Measurements from ENCODE around the gene PRAMEF10. TPM values are rescaled to one million over a fixed set of nuclear protein-coding genes. Genes with fewer than 3 reads are reported as not detected.
"Not testable (repeated sequence)": the region's sequence is repeated elsewhere in the genome, so short reads cannot be mapped to it uniquely, and the experiment has no call there.

PRAMEF10 gene, protein sequence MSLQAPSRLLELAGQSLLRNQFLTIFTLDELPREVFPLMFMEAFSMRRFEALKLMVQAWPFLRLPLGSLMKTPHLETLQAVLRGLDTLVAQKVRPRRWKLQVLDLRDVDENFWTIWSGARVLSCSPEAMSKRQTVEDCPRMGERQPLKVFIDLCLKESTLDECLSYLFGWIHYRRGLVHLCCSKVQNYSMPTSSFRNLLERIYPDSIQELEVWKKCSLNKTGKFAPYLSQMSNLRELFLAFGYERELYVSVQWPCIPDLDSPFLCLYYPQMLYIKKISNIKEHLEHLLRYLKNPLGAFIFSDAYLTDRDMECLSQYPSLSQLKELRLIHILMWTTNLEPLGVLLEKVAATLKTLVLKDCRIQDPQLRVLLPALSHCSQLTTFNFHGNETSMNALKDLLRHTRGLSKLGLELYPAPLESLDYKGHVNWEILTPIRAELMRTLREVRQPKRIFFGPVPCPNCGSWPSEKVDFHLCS
- polyA plus RNA-seq (2013, experiment 1 of 2) = not detected
- not detected for polyA plus RNA-seq (2013, experiment 2 of 2)

DNA sequence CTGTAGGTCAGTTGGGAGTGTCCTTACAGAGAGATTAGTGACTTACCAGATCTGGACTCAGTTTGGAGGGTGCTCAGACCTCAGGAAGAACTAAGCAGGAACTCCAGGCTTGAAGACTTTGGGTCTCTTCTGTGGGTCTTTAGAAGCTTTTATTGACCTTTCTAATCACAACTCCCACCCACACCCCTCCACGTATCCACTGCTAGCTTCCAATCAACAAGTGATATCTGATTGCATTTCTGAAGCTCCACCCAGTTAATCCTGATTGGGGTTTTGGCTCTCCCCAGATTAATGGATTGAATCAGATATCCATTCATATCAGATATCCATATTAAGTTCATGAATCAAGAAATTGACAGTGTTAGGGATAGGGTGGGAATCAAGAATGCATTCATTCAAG, at the start of gene PRAMEF10:
PRAMEF10 (minus strand) TSS at position 101 of the 400 bp plus-strand sequence. CDS start 2,423 bp downstream, outside the sequence.
- not testable (repeated sequence) for H3K36me3 ChIP-seq (ENCODE audit: control insufficient read depth, insufficient read depth, low read length); H2BK5ac ChIP-seq (ENCODE audit: low read length); H3K4ac ChIP-seq (ENCODE audit: low read depth, low read length); H3K23ac ChIP-seq (ENCODE audit: low read length); H3K27me3 ChIP-seq (ENCODE audit: insufficient read depth, low read length, poor library complexity); H3K9ac ChIP-seq (ENCODE audit: low read length); H3K79me2 ChIP-seq (ENCODE audit: control insufficient read depth, insufficient read depth, low read length); H3K79me1 ChIP-seq (ENCODE audit: low read length); H3K4me1 ChIP-seq (ENCODE audit: control insufficient read depth, low read depth, low read length); H3K27ac ChIP-seq (ENCODE audit: low read depth, low read length); H3K18ac ChIP-seq (ENCODE audit: low read length); H4K8ac ChIP-seq (ENCODE audit: low read depth, low read length); DNase-seq; H2AK5ac ChIP-seq (ENCODE audit: low read length); H2BK15ac ChIP-seq (replicated peaks; ENCODE audit: low read depth); H4K5ac ChIP-seq (ENCODE audit: low read length); H3K56ac ChIP-seq (ENCODE audit: low read length); H3K4me3 ChIP-seq (ENCODE audit: low read length); H3K4me2 ChIP-seq (ENCODE audit: low read length); H2BK120ac ChIP-seq (ENCODE audit: low read depth, low read length)
- no CpG with 5 or more reads among the region's 1 CpG for WGBS (ENCODE audit: extremely low coverage, insufficient coverage, low lambda C conversion rate)

DNA sequence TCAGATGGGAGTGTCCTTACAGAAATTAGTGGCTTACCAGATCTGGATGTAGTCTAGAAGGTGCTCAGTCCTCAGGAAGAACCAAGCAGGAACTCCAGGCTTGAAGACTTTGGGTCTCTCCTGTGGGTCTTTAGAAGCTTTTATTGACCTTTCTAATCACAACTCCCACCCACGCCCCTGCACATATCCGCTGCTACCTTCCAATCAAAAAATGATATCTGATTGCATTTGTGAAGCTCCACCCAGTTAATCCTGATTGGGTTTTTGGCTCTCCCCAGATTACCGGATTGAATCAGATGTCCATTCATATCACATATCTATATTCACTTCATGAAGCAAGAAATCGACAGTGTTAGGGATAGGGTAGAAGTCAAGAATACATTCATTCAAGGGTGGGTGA, 49.4 kb upstream of the PRAMEF10 start, which contains the start of gene PRAMEF6:
PRAMEF6 (minus strand) TSS at position 101 of the 400 bp plus-strand sequence. CDS start 5,062 bp downstream, outside the sequence.
- H3K23ac ChIP-seq (ENCODE audit: low read length); H3K36me3 ChIP-seq (ENCODE audit: control insufficient read depth, insufficient read depth, low read length); H3K27ac ChIP-seq (ENCODE audit: low read depth, low read length); H3K4me3 ChIP-seq (ENCODE audit: low read length); DNase-seq; H2BK15ac ChIP-seq (replicated peaks; ENCODE audit: low read depth); H4K8ac ChIP-seq (ENCODE audit: low read depth, low read length); H3K79me2 ChIP-seq (ENCODE audit: control insufficient read depth, insufficient read depth, low read length); H3K4me1 ChIP-seq (ENCODE audit: control insufficient read depth, low read depth, low read length); H3K18ac ChIP-seq (ENCODE audit: low read length); H3K4ac ChIP-seq (ENCODE audit: low read depth, low read length); H3K56ac ChIP-seq (ENCODE audit: low read length); H2BK5ac ChIP-seq (ENCODE audit: low read length); H3K79me1 ChIP-seq (ENCODE audit: low read length); H3K4me2 ChIP-seq (ENCODE audit: low read length); H3K9ac ChIP-seq (ENCODE audit: low read length); H2BK120ac ChIP-seq (ENCODE audit: low read depth, low read length); H2AK5ac ChIP-seq (ENCODE audit: low read length); H4K5ac ChIP-seq (ENCODE audit: low read length); H3K27me3 ChIP-seq (ENCODE audit: insufficient read depth, low read length, poor library complexity): not testable (repeated sequence)
- no CpG with 5 or more reads among the region's 4 CpGs for WGBS (ENCODE audit: extremely low coverage, insufficient coverage, low lambda C conversion rate)

DNA sequence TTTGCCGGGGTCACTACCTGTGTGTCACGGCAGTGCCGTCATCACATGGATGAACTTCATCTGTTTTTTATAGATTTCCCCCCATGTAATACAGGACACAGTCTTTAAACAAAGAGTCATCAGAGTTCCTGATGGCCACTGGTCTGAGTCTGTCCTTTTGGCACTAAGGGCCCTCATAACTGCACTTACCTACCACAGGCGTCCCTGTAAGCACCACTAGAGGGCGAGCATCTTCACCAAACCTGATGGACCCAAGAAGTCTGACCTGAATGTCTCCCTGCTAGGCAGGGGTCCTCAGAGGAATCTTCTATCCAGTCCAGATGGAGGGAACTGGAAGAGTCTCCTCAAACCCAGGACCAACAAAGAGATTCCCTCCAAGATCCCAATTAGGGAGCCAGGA, 26.3 kb upstream of the PRAMEF10 start:
- H2AK5ac ChIP-seq (ENCODE audit: low read length); H3K27me3 ChIP-seq (ENCODE audit: insufficient read depth, low read length, poor library complexity); H3K4me1 ChIP-seq (ENCODE audit: control insufficient read depth, low read depth, low read length); DNase-seq; H2BK120ac ChIP-seq (ENCODE audit: low read depth, low read length); H3K9ac ChIP-seq (ENCODE audit: low read length); H3K4ac ChIP-seq (ENCODE audit: low read depth, low read length); H2BK5ac ChIP-seq (ENCODE audit: low read length); H3K27ac ChIP-seq (ENCODE audit: low read depth, low read length); H4K5ac ChIP-seq (ENCODE audit: low read length); H3K56ac ChIP-seq (ENCODE audit: low read length); H3K79me2 ChIP-seq (ENCODE audit: control insufficient read depth, insufficient read depth, low read length); H3K4me3 ChIP-seq (ENCODE audit: low read length); H3K79me1 ChIP-seq (ENCODE audit: low read length); H3K23ac ChIP-seq (ENCODE audit: low read length); H3K4me2 ChIP-seq (ENCODE audit: low read length); H2BK15ac ChIP-seq (replicated peaks; ENCODE audit: low read depth); H3K18ac ChIP-seq (ENCODE audit: low read length); H3K36me3 ChIP-seq (ENCODE audit: control insufficient read depth, insufficient read depth, low read length); H4K8ac ChIP-seq (ENCODE audit: low read depth, low read length): not testable (repeated sequence)
- WGBS (ENCODE audit: extremely low coverage, insufficient coverage, low lambda C conversion rate) = no CpG with 5 or more reads among the region's 5 CpGs

DNA sequence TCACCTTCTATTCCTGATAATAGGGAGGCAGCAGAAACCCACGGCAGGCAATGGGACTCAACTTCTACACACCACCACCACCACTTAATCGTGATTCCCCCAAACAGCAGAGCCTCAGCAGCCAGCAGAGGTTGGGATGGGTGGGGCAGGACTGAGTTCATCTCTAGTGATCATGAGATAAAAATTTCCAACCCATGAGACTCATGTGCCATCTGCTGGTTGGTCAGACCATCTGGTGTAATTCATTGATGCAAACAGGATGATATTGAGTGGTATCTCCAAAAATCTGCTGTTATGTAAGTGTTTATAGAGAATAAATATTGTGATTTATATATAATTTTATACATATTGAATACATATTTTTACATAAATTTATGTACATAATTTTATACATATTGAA, 23.7 kb upstream of the PRAMEF10 start:
- H3K4ac ChIP-seq (ENCODE audit: low read depth, low read length); H3K79me1 ChIP-seq (ENCODE audit: low read length); DNase-seq; H2BK120ac ChIP-seq (ENCODE audit: low read depth, low read length); H3K27me3 ChIP-seq (ENCODE audit: insufficient read depth, low read length, poor library complexity); H4K8ac ChIP-seq (ENCODE audit: low read depth, low read length); H3K27ac ChIP-seq (ENCODE audit: low read depth, low read length); H3K9ac ChIP-seq (ENCODE audit: low read length); H2BK15ac ChIP-seq (replicated peaks; ENCODE audit: low read depth); H3K23ac ChIP-seq (ENCODE audit: low read length); H3K36me3 ChIP-seq (ENCODE audit: control insufficient read depth, insufficient read depth, low read length); H3K4me2 ChIP-seq (ENCODE audit: low read length); H2AK5ac ChIP-seq (ENCODE audit: low read length); H2BK5ac ChIP-seq (ENCODE audit: low read length); H4K5ac ChIP-seq (ENCODE audit: low read length); H3K79me2 ChIP-seq (ENCODE audit: control insufficient read depth, insufficient read depth, low read length); H3K18ac ChIP-seq (ENCODE audit: low read length); H3K4me1 ChIP-seq (ENCODE audit: control insufficient read depth, low read depth, low read length); H3K4me3 ChIP-seq (ENCODE audit: low read length); H3K56ac ChIP-seq (ENCODE audit: low read length): not testable (repeated sequence)
- WGBS (ENCODE audit: extremely low coverage, insufficient coverage, low lambda C conversion rate) = no CpG with 5 or more reads among the region's 2 CpGs

DNA sequence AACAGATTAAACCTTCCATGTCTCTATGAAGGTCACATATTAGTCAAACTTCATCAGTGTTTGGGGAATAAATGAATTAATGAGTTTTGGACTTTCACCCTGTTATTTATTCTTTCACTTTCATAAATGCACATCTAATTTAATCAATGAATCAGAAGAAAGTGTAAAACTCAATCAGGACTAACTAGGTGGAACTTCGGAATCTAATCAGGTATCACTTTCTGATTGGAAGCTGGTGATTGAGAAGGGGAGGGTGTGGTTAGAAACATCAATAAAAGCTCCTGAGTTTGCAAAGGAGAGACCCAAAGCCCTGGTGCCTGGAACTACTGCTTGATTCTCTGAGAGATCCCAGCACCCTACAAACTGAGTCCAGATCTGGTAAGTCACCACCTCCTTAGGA, 18.2 kb upstream of the PRAMEF10 start, which contains the start of gene PRAMEF7:
PRAMEF7 (plus strand) TSS at position 301 of the 400 bp plus-strand sequence. CDS start 1,083 bp downstream, outside the sequence.
- H3K56ac ChIP-seq (ENCODE audit: low read length); H2BK120ac ChIP-seq (ENCODE audit: low read depth, low read length); H3K4ac ChIP-seq (ENCODE audit: low read depth, low read length); H3K4me2 ChIP-seq (ENCODE audit: low read length); H3K79me1 ChIP-seq (ENCODE audit: low read length); DNase-seq; H3K36me3 ChIP-seq (ENCODE audit: control insufficient read depth, insufficient read depth, low read length); H3K4me3 ChIP-seq (ENCODE audit: low read length); H3K27me3 ChIP-seq (ENCODE audit: insufficient read depth, low read length, poor library complexity); H3K79me2 ChIP-seq (ENCODE audit: control insufficient read depth, insufficient read depth, low read length); H4K8ac ChIP-seq (ENCODE audit: low read depth, low read length); H2BK5ac ChIP-seq (ENCODE audit: low read length); H2AK5ac ChIP-seq (ENCODE audit: low read length); H3K18ac ChIP-seq (ENCODE audit: low read length); H3K23ac ChIP-seq (ENCODE audit: low read length); H2BK15ac ChIP-seq (replicated peaks; ENCODE audit: low read depth); H4K5ac ChIP-seq (ENCODE audit: low read length); H3K9ac ChIP-seq (ENCODE audit: low read length); H3K27ac ChIP-seq (ENCODE audit: low read depth, low read length); H3K4me1 ChIP-seq (ENCODE audit: control insufficient read depth, low read depth, low read length): not testable (repeated sequence)
- WGBS (ENCODE audit: extremely low coverage, insufficient coverage, low lambda C conversion rate) = no CpG with 5 or more reads among the region's 1 CpG

All from mesendoderm (in vitro differentiated cells).